Central memory CD8-positive, alpha-beta T cell (primary cell): ENCODE results near the gene ACSL1.
A peak's percentile ranks its signal among the peaks of the same experiment; 100 is the strongest.

Experiments
- ATAC-seq: fragments of 150-1000 bp; cut with Tn5 transposase; replicated peaks from 2 replicates; pipeline ENCODE4 v1.10.0; 2022; ENCODE audit warnings: mild to moderate bottlenecking, moderate FRiP score, moderate number of reproducible peaks; ENCODE audit not compliant: poor library complexity, severe bottlenecking; ENCODE audit errors: extremely low read depth
- DNase-seq, 2 donors: peaks; one replicate each; pipeline ENCODE4 v3.0.0; 2021; ENCODE audit warnings: low spot score in 2 of 2
- H3K27ac Mint-ChIP-seq: one replicate; pipeline ENCODE4 v1.8.0; 2022; ENCODE audit warnings: low read depth, mild to moderate bottlenecking, moderate library complexity, mixed read lengths
- H3K27me3 Mint-ChIP-seq: one replicate; pipeline ENCODE4 v1.8.0; 2022; ENCODE audit warnings: mixed read lengths
- H3K36me3 Mint-ChIP-seq: one replicate; pipeline ENCODE4 v1.8.0; 2022; ENCODE audit warnings: mild to moderate bottlenecking, moderate library complexity, mixed read lengths; ENCODE audit not compliant: insufficient read depth
- H3K4me1 Mint-ChIP-seq: one replicate; pipeline ENCODE4 v1.8.0; 2022; ENCODE audit warnings: mixed read lengths
- H3K4me3 Mint-ChIP-seq: one replicate; pipeline ENCODE4 v1.8.0; 2022; ENCODE audit warnings: mild to moderate bottlenecking, moderate library complexity, mixed read lengths
- H3K9me3 Mint-ChIP-seq: one replicate; pipeline ENCODE4 v1.8.0; 2022; ENCODE audit warnings: mixed read lengths

The ACSL1 gene

DNA sequence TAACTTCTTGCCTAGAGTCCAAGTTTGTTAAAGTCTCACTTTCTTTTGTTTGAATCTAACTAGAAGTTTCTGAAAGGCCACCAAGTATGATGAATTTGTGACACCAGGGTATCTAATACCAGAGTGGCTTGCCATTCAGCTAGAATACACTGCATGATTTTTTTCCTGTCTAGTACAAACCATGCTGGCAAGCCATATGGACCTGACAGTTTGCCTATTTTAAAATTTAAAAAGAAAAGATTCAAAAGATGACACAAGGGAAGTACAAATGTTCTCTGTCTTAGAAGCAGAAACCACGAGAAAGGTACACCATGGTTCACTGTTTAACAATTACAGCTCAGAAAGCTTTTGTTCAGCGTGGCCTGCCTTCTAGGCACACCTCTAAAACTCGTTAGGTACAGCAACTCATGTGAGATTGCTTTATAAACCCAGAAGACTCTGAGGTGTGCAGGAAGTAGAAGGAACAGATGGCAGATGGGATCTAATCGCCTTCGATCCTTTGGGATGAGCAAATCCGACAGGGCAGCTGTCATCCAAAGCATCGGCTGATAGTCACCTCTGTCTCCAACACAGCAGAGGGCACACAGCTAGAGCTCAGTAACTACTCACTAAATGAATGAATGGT is 56.5 kb downstream of the ACSL1 start:
- Mint-ChIP-seq H3K27ac (no peak overlapping the region), H3K27me3 (no peaks in the 10 kb centered on the region), H3K9me3 (no peaks in the 10 kb centered on the region), H3K4me3 (no peak overlapping the region), H3K4me1 (no peaks in the 10 kb centered on the region), H3K36me3 (peaks cover 19% of the 10 kb centered on the region)
- no peak for DNase-seq
- ATAC-seq = no peak

DNA sequence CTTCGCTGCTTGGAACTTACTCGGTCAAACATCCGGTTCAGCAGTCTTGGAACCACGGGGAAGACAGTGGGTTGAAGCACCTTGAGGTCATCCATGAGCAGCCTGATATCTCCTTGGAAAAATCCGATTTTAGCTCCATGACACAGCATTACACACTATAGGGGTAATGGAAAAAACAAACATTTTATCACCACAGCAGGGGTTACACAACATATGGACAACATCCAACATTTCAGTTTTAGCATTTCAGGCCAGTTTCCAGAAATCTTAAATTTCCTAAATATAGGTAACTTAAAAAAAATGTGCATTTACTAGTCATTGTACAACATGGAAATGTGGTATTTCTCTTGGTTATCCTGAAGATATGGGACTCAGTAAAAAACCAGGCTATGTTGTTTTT is 57.5 kb downstream of the ACSL1 start:
- Mint-ChIP-seq H3K4me3 (no peak overlapping the region), H3K27ac (no peak overlapping the region), H3K36me3 (peaks cover 17% of the 10 kb centered on the region), H3K9me3 (no peaks in the 10 kb centered on the region), H3K27me3 (no peaks in the 10 kb centered on the region), H3K4me1 (no peaks in the 10 kb centered on the region)
- DNase-seq (no peak), ATAC-seq (no peak)

DNA sequence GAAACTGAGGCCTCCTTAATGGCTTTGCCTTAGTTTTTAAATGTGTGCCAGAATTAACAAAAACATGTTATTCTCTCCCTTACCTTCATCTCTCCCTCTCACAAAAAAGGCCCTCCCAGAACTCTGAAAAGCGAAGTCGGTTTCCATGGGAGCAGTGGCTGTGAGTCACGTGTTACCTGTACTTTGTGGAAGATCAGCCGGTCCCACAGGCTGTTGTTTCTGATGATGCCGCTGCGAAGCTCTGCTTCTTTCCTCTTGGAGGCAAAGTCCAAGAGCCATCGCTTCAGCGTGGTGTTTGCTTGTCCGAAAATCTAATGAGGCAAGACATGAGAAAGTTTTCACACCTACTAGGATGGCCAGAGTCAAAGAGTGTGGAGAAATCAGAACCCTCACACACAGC is 59.3 kb downstream of the ACSL1 start:
- no peak for ATAC-seq
- Mint-ChIP-seq H3K27ac (no peak overlapping the region), H3K36me3 (peaks cover 23% of the 10 kb centered on the region)

DNA sequence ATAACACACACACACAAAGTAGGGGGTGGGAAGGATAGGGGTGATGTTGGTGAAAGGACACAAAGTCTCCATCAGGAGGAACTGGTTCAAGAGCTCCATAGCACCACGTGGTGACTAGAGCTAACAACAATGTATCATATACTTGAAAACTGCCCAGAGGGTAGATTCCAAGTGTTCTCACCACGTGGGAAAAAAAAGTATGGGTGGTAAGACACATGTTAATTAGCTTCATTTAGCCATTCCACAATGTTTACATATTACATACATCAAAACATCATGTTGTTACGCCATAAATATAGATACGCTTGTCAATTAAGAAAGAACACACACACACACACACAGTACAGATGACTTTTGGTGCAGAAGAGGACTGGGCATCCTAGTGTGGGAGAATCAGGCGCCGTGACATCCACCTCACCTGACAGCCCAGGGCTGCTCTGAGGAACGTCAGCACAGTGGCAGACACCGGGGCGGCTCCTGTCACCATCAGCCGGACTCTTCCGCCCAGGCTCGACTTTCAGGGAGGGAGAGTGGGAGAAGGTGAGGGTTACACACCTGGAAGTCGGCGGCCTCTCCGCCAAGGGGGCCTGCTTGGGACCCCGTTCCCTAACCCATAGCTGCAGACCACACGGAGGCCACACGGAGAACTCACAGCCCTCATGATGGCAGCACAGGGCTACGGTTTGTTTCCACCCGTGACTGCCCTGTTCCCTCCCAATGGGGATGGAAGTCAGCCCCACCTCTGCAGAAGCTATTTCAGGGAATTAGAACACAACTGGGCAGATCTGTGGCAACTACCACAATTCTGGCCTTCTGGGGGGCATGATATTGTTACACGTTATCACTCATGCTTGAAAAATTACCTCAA is 60.1 kb downstream of the ACSL1 start:
- H3K36me3 Mint-ChIP-seq = peaks cover 23% of the 10 kb centered on the region
- no peaks in the 10 kb centered on the region for H3K27me3 Mint-ChIP-seq
- H3K4me1 Mint-ChIP-seq = peaks cover 7% of the 10 kb centered on the region
- ATAC-seq (no peak), DNase-seq (no peak)
- no peaks in the 10 kb centered on the region for H3K9me3 Mint-ChIP-seq
- no peak overlapping the region for H3K4me3 Mint-ChIP-seq
- no peak overlapping the region for H3K27ac Mint-ChIP-seq

More for the DNA sequence above, 59.3 kb downstream of the ACSL1 start:
- DNase-seq = no peak
- Mint-ChIP-seq H3K4me3 (no peak overlapping the region), H3K27me3 (no peaks in the 10 kb centered on the region), H3K9me3 (no peaks in the 10 kb centered on the region), H3K4me1 (peaks cover 7% of the 10 kb centered on the region)

DNA sequence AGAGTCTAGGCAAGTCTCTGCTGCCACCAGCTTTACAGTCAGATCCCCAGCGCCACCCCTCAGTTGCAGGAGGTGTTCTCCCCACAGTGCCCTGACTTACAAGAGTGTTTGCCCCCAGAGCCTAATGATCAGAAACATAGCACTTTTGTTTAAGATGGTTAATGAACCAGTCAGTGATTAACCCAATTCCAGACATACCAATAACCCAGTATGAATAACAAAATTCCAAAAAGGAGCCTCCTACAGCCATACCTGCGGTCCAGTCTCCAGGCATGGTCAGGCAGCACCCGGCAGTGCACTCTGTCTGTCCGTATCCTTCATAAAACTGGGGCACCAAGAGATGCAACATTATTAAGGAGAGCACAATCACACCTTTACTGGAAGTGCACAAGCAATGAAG is 61.2 kb downstream of the ACSL1 start:
- no peak for ATAC-seq
- Mint-ChIP-seq H3K4me1 (peaks cover 7% of the 10 kb centered on the region), H3K9me3 (no peaks in the 10 kb centered on the region), H3K4me3 (no peak overlapping the region), H3K27me3 (no peaks in the 10 kb centered on the region), H3K27ac (no peak overlapping the region), H3K36me3 (peaks cover 23% of the 10 kb centered on the region)
- no peak for DNase-seq

DNA sequence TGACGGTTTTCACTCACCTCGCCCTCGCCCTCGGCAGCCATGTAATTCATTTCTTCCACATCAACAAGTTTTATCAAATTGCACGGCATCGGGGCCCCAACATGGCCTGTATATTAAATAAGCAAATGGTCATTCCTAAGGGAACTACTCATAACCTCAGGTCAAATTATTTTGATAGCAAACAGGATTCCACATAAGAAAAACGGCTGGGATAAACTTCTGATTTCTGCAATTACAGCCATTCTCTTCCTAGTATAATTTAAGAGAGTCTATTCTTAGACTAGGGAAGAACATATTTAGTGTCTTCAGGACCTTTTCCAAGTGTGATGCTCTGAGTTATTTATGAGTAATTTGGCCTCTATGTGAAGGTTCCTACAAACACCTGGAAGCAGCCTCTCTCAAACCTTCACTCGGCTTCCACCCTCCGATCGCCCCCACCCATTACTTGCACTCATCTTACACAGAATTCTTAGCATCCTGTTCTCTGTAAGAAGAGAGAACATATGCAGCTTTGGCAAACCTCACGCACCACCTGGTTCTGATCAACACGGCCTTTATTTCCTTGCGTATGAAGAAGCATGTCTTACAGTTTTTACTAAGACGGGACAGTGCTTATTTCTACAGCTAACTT is 62.5 kb downstream of the ACSL1 start:
- H3K9me3 Mint-ChIP-seq = no peaks in the 10 kb centered on the region
- DNase-seq = no peak
- no peaks in the 10 kb centered on the region for H3K27me3 Mint-ChIP-seq
- H3K4me3 Mint-ChIP-seq = no peak overlapping the region
- H3K27ac Mint-ChIP-seq = no peak overlapping the region
- ATAC-seq = no peak
- H3K4me1 Mint-ChIP-seq = peaks cover 7% of the 10 kb centered on the region
- peaks cover 22% of the 10 kb centered on the region for H3K36me3 Mint-ChIP-seq

DNA sequence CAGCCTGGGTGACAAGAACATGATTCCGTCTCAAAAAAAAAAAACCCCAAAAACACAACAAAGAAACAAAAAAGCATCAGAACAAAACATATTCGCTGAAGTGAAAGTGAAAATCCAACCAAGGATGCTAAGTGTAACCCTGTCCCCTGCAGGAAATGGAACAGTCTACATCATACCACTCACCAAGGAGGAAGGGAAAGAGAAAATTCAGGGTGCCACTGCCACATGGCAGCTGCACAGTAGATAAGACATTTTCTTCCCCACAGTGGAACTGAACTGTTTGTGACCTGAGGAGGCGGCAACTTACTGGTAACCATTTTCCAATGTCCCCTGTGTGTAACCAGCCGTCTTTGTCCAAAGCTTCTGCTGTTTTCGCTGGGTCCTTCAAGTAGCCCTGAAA is 63.7 kb downstream of the ACSL1 start:
- H3K36me3 Mint-ChIP-seq = peaks cover 19% of the 10 kb centered on the region
- H3K9me3 Mint-ChIP-seq = no peaks in the 10 kb centered on the region
- ATAC-seq (peak; percentile 97), DNase-seq (peak in 1 of 2 donors; percentile 20)
- H3K27me3 Mint-ChIP-seq = no peaks in the 10 kb centered on the region
- peak overlapping the region; percentile 38 for H3K4me3 Mint-ChIP-seq
- peaks cover 7% of the 10 kb centered on the region for H3K4me1 Mint-ChIP-seq
- peak overlapping the region; percentile 84 for H3K27ac Mint-ChIP-seq

DNA sequence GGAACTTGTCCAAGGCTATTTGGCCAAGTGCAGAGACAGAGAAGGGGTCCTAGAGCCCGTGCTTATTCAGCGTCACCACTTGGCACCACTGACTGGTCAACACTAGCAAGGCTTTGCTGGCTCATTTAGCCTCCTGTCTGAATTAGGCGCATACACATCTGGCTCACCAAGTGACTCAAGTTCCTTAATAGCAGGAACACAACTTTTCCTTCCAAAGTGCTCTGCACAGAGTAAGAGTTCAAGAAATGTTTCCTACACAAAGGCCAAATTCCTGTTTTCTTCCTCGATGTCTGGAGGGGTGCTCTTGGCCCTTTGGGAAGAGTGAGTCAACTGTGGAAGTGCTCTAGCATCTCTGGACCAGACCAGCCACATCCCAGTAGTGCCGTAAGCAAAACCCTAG is 65.1 kb downstream of the ACSL1 start:
- peaks cover 7% of the 10 kb centered on the region for H3K4me1 Mint-ChIP-seq
- no peak overlapping the region for H3K4me3 Mint-ChIP-seq
- no peak for DNase-seq
- no peaks in the 10 kb centered on the region for H3K27me3 Mint-ChIP-seq
- ATAC-seq = no peak
- peaks cover 15% of the 10 kb centered on the region for H3K36me3 Mint-ChIP-seq
- H3K9me3 Mint-ChIP-seq = no peaks in the 10 kb centered on the region
- no peak overlapping the region for H3K27ac Mint-ChIP-seq

DNA sequence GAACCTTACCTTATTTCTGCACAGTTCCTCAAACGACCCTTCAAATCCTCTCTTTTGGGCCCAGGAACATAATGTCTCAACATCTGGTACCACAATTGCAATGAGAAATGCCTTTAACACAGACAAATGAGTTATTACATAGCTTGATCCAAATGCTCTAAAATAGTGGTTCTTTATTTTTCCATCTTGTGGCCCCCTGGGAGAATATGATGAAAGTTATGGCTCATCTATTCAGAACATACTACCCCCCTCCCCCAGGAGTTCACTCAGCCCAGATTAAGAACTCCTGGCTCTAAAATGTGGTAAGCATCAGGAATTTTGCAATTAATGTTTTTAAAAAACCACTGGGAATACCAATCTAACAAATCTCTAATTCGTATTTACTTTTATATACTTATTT is 68.0 kb downstream of the ACSL1 start:
- peaks cover 7% of the 10 kb centered on the region for H3K4me1 Mint-ChIP-seq
- H3K9me3 Mint-ChIP-seq = no peaks in the 10 kb centered on the region
- H3K4me3 Mint-ChIP-seq = no peak overlapping the region
- H3K27me3 Mint-ChIP-seq = no peaks in the 10 kb centered on the region
- H3K36me3 Mint-ChIP-seq = peaks cover 11% of the 10 kb centered on the region
- ATAC-seq (no peak), DNase-seq (no peak)
- H3K27ac Mint-ChIP-seq = no peak overlapping the region

DNA sequence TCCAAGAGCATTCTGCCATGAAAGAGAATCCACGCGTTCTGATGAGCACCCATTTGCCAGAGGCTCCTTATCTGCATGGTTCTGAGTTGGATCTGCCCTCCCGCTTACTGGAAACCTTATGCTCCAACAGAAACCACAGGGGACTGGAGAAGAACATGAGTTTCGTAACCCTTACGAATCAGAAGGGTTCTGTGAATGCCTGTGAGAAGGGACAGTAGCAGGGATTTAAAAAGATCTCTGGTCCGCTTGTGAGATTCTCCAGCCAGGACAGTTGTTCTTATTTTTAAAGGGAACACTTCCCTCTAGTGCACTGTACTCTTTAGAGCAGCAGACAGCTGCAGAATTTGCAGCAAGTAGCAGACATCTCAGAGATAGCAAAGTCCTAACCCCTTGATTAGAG is 69.4 kb downstream of the ACSL1 start:
- Mint-ChIP-seq H3K4me3 (no peak overlapping the region), H3K4me1 (no peaks in the 10 kb centered on the region), H3K27me3 (no peaks in the 10 kb centered on the region), H3K36me3 (peaks cover 4% of the 10 kb centered on the region), H3K9me3 (no peaks in the 10 kb centered on the region), H3K27ac (no peak overlapping the region)
- ATAC-seq (no peak), DNase-seq (no peak)

DNA sequence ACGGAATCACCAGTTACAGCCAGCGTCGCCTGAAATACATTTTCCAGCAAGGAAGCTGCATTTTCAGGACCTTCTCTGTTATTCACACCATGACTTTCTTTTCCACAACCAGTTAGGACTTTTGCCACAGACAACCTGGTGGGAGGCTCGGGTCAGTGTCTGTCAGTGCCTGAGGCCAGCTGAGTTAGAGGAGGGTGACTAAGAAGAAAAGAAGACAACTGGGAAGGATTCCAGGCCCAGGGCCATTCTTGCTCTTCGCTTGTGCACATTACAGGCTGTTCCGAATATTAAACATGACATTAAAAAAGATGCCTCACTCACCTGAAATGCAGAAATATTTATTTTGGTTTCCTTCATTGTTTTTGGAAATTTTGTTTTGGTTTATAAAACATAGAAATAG is 70.5 kb downstream of the ACSL1 start:
- H3K4me3 Mint-ChIP-seq = no peak overlapping the region
- no peaks in the 10 kb centered on the region for H3K4me1 Mint-ChIP-seq
- H3K27ac Mint-ChIP-seq = no peak overlapping the region
- ATAC-seq (no peak), DNase-seq (no peak)
- H3K36me3 Mint-ChIP-seq = peaks cover 4% of the 10 kb centered on the region
- no peaks in the 10 kb centered on the region for H3K27me3 Mint-ChIP-seq
- no peaks in the 10 kb centered on the region for H3K9me3 Mint-ChIP-seq

DNA sequence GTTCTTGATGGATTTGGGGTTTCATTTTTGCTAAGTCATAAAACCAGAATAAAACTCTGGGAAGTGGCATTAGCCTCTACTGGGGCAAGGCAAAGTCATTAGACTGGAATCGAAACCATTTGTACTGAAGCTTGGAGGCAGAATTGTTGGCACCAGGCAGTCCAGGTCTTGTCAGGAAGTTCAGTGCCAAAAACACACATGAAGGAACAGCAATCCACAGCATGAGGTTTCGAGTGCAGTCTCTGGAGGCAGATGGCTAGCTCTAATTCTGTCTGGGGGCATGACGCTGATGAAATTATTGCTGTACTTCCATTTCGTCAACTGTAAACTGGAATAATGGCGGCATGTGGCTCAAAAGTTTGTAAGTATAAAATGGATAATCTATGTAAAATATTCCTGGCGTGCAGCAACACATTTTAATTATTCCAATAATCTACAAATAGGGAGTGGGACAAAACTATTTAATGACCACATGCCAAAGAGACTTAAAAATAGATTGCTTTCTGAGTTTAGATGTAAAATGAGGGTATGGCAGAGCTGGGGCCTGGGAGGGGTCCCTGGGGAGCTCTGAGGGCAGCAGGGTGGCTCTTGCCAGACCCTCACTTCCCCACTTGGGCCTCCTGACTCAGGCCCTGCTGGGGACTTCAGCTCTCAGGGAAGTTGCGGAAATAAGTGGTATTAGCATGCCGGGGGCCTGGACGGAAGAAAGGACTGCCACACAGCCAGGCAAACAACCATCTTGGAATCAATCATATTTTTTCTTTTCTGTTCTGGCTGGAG is 73.1 kb downstream of the ACSL1 start:
- Mint-ChIP-seq H3K4me1 (no peaks in the 10 kb centered on the region), H3K9me3 (no peaks in the 10 kb centered on the region), H3K27me3 (no peaks in the 10 kb centered on the region), H3K4me3 (no peak overlapping the region), H3K27ac (no peak overlapping the region), H3K36me3 (peaks cover 4% of the 10 kb centered on the region)
- ATAC-seq (no peak), DNase-seq (no peak)
